Measurements from ENCODE around the gene MVB12B. TPM values are rescaled to one million over a fixed set of nuclear protein-coding genes. Genes with fewer than 3 reads are reported as not detected.

The MVB12B gene
- total RNA-seq, 1 experiment from 2014 or later = 5.7 TPM

DNA sequence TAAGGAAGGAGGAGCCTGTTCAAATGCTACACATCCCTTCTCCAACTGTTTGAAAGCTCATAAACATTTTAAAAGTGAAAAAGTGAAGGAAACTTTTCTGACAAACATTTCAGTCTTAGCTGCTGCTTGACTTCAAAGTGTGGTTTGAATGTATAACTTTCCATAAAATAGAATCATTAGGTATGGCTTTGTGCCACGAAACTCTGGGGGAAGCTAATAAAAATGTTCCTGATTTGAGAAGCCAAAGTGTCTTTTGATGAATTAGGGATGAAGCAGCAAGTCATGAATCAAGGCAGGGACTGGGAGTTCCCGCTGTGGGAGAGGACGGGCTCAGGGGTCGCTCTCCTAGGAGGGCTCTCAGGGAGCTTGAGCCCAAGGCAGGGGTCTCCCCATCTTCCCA lies 15.3 kb downstream of the MVB12B start:
- ChIA-PET CTCF (interaction anchor here (0.7 to 1.2 kb wide), 4 partner anchors 10 to 171 kb away, joined by 3 to 4 read pairs (median 3); no protein-coding TSS in a partner anchor), POLR2A (no interaction called here)
- ATAC-seq (no peak), DNase-seq (ENCODE audit: low spot score) (no peak)
- H3K27ac Mint-ChIP-seq = no peak overlapping the region
- H3K4me1 Mint-ChIP-seq = peaks cover 38% of the 10 kb centered on the region
- no peak overlapping the region for H3K4me3 Mint-ChIP-seq
- TF ChIP-seq TCF7 (CRISPR knock-in tag; IDR thresholded peaks at IDR 0.05; ENCODE audit: low read depth) = no peak
- TF ChIP-seq NFATC4 (CRISPR knock-in tag; IDR thresholded peaks at IDR 0.05) = no peak
- no peak for TF ChIP-seq ESRRA (CRISPR knock-in tag; IDR thresholded peaks at IDR 0.05; ENCODE audit: borderline replicate concordance)
- TF ChIP-seq NR1H2 (CRISPR knock-in tag; IDR thresholded peaks at IDR 0.05) = no peak
- TF ChIP-seq, protein P1, sequence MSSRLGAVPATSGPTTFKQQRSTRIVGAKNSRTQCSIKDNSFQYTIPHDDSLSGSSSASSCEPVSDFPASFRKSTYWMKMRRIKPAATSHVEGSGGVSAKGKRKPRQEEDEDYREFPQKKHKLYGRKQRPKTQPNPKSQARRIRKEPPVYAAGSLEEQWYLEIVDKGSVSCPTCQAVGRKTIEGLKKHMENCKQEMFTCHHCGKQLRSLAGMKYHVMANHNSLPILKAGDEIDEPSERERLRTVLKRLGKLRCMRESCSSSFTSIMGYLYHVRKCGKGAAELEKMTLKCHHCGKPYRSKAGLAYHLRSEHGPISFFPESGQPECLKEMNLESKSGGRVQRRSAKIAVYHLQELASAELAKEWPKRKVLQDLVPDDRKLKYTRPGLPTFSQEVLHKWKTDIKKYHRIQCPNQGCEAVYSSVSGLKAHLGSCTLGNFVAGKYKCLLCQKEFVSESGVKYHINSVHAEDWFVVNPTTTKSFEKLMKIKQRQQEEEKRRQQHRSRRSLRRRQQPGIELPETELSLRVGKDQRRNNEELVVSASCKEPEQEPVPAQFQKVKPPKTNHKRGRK (CRISPR knock-in tag; IDR thresholded peaks at IDR 0.05; ENCODE audit: borderline replicate concordance) = no peak
- no peak for TF ChIP-seq TEAD1 (CRISPR knock-in tag; IDR thresholded peaks at IDR 0.05)
- TF ChIP-seq ETV6 (CRISPR knock-in tag; IDR thresholded peaks at IDR 0.05) = no peak
- TF ChIP-seq ELF4 (CRISPR knock-in tag; IDR thresholded peaks at IDR 0.05; ENCODE audit: low read depth) = no peak
- no peak for TF ChIP-seq SOX15 (CRISPR knock-in tag; IDR thresholded peaks at IDR 0.05)
- TF ChIP-seq, protein P2, sequence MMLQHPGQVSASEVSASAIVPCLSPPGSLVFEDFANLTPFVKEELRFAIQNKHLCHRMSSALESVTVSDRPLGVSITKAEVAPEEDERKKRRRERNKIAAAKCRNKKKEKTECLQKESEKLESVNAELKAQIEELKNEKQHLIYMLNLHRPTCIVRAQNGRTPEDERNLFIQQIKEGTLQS (CRISPR knock-in tag; conservative IDR thresholded peaks at IDR 0.05) = no peak
- TF ChIP-seq FOXP1 (CRISPR knock-in tag; IDR thresholded peaks at IDR 0.05; ENCODE audit: borderline replicate concordance) = no peak
- no peak for TF ChIP-seq ZNF121 (CRISPR knock-in tag; IDR thresholded peaks at IDR 0.05)
- no peak for TF ChIP-seq CREB1 (CRISPR knock-in tag; IDR thresholded peaks at IDR 0.05)
- no peak for TF ChIP-seq MYBL2 (CRISPR knock-in tag; IDR thresholded peaks at IDR 0.05)
- TF ChIP-seq, protein P3, sequence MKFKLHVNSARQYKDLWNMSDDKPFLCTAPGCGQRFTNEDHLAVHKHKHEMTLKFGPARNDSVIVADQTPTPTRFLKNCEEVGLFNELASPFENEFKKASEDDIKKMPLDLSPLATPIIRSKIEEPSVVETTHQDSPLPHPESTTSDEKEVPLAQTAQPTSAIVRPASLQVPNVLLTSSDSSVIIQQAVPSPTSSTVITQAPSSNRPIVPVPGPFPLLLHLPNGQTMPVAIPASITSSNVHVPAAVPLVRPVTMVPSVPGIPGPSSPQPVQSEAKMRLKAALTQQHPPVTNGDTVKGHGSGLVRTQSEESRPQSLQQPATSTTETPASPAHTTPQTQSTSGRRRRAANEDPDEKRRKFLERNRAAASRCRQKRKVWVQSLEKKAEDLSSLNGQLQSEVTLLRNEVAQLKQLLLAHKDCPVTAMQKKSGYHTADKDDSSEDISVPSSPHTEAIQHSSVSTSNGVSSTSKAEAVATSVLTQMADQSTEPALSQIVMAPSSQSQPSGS (CRISPR knock-in tag; IDR thresholded peaks at IDR 0.05; ENCODE audit: borderline replicate concordance, low read depth) = no peak
- TF ChIP-seq NR3C1 (CRISPR knock-in tag; conservative IDR thresholded peaks at IDR 0.05; ENCODE audit: low read depth) = no peak
- H3K36me3 Mint-ChIP-seq = 0 out of 2 replicates have a peak, but pooled peaks cover 2% of the 10 kb centered on the region
- no peaks in the 10 kb centered on the region for H3K9me3 Mint-ChIP-seq
- H3K27me3 Mint-ChIP-seq (ENCODE audit: low read depth) = no peaks in the 10 kb centered on the region

DNA sequence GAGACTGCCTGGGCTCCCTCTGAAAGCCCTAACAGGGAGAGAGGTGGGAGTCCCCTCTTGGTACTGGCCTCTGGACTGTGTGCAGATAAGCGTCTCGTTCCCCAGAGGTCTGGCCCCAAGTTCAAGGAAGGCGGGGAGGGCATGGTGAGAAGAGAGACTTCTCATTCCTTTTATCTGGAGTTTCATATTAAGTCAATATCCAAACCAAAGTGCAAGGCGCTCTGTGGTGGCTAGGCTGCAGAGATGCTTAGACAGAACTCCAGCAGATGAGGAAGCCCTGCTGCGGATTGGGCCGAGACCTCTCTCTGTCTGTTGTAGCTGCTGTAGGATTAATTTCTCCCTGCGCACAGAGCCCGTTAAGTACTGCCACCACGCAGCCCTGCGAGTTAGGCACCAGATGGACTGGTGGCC lies 16.0 kb downstream of the MVB12B start:
- H3K27me3 Mint-ChIP-seq (ENCODE audit: low read depth) = no peaks in the 10 kb centered on the region
- ChIA-PET CTCF (interaction anchor here (0.7 to 1.2 kb wide), 3 partner anchors 9 to 170 kb away, joined by 3 to 4 read pairs (median 3); no protein-coding TSS in a partner anchor), POLR2A (no interaction called here)
- no peaks in the 10 kb centered on the region for H3K9me3 Mint-ChIP-seq
- no peak overlapping the region for H3K4me3 Mint-ChIP-seq
- ATAC-seq (no peak), DNase-seq (ENCODE audit: low spot score) (no peak)
- 0 out of 2 replicates have a peak, but pooled peaks cover 2% of the 10 kb centered on the region for H3K36me3 Mint-ChIP-seq
- H3K4me1 Mint-ChIP-seq = peaks cover 43% of the 10 kb centered on the region
- H3K27ac Mint-ChIP-seq = no peak overlapping the region
- TF ChIP-seq ESRRA (CRISPR knock-in tag; IDR thresholded peaks at IDR 0.05; ENCODE audit: borderline replicate concordance) (no peak), FOXP1 (CRISPR knock-in tag; IDR thresholded peaks at IDR 0.05; ENCODE audit: borderline replicate concordance) (no peak), CREB1 (CRISPR knock-in tag; IDR thresholded peaks at IDR 0.05) (no peak), RELA (CRISPR knock-in tag; IDR thresholded peaks at IDR 0.05; ENCODE audit: borderline replicate concordance) (no peak), GRHL2 (CRISPR knock-in tag; IDR thresholded peaks at IDR 0.05; ENCODE audit: insufficient replicate concordance, severe bottlenecking) (no peak), ZNF416 (CRISPR knock-in tag; IDR thresholded peaks at IDR 0.05) (no peak), ZNF317 (CRISPR knock-in tag; IDR thresholded peaks at IDR 0.05; ENCODE audit: borderline replicate concordance, low read depth) (no peak), ATF1 (CRISPR knock-in tag; IDR thresholded peaks at IDR 0.05) (no peak), GABPB1 (CRISPR knock-in tag; IDR thresholded peaks at IDR 0.05) (no peak)
- TF ChIP-seq, protein P4, sequence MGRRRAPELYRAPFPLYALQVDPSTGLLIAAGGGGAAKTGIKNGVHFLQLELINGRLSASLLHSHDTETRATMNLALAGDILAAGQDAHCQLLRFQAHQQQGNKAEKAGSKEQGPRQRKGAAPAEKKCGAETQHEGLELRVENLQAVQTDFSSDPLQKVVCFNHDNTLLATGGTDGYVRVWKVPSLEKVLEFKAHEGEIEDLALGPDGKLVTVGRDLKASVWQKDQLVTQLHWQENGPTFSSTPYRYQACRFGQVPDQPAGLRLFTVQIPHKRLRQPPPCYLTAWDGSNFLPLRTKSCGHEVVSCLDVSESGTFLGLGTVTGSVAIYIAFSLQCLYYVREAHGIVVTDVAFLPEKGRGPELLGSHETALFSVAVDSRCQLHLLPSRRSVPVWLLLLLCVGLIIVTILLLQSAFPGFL (CRISPR knock-in tag; IDR thresholded peaks at IDR 0.05; ENCODE audit: borderline replicate concordance) = no peak
- TF ChIP-seq, protein P5, sequence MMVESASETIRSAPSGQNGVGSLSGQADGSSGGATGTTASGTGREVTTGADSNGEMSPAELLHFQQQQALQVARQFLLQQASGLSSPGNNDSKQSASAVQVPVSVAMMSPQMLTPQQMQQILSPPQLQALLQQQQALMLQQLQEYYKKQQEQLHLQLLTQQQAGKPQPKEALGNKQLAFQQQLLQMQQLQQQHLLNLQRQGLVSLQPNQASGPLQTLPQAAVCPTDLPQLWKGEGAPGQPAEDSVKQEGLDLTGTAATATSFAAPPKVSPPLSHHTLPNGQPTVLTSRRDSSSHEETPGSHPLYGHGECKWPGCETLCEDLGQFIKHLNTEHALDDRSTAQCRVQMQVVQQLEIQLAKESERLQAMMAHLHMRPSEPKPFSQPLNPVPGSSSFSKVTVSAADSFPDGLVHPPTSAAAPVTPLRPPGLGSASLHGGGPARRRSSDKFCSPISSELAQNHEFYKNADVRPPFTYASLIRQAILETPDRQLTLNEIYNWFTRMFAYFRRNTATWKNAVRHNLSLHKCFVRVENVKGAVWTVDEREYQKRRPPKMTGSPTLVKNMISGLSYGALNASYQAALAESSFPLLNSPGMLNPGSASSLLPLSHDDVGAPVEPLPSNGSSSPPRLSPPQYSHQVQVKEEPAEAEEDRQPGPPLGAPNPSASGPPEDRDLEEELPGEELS (CRISPR knock-in tag; IDR thresholded peaks at IDR 0.05) = no peak
- TF ChIP-seq, protein P6, sequence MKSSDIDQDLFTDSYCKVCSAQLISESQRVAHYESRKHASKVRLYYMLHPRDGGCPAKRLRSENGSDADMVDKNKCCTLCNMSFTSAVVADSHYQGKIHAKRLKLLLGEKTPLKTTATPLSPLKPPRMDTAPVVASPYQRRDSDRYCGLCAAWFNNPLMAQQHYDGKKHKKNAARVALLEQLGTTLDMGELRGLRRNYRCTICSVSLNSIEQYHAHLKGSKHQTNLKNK (CRISPR knock-in tag; IDR thresholded peaks at IDR 0.05) = no peak
- TF ChIP-seq, protein P7, sequence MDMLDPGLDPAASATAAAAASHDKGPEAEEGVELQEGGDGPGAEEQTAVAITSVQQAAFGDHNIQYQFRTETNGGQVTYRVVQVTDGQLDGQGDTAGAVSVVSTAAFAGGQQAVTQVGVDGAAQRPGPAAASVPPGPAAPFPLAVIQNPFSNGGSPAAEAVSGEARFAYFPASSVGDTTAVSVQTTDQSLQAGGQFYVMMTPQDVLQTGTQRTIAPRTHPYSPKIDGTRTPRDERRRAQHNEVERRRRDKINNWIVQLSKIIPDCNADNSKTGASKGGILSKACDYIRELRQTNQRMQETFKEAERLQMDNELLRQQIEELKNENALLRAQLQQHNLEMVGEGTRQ (CRISPR knock-in tag; IDR thresholded peaks at IDR 0.05) = no peak
- TF ChIP-seq, protein P3 (CRISPR knock-in tag; IDR thresholded peaks at IDR 0.05; ENCODE audit: borderline replicate concordance, low read depth) = no peak

Data from WTC11 (cell line).